HG03378 (cell line): ENCODE data around the gene NDUFV2.
"Not testable (repeated sequence)": the region's sequence is repeated elsewhere in the genome, so short reads cannot be mapped to it uniquely, and the experiment has no call there.

ENCODE experiments used
- ATAC-seq: cut with Tn5 transposase; IDR thresholded peaks from one replicate; pipeline ENCODE4 v1.9.1; 2021; ENCODE audit warnings: mild to moderate bottlenecking, moderate library complexity; ENCODE audit not compliant: unreplicated experiment

The NDUFV2 gene

GRCh38 chr18:9147440-9148202 lies 45.1 kb downstream of the NDUFV2 start:
- peak; percentile 41 for ATAC-seq

DNA sequence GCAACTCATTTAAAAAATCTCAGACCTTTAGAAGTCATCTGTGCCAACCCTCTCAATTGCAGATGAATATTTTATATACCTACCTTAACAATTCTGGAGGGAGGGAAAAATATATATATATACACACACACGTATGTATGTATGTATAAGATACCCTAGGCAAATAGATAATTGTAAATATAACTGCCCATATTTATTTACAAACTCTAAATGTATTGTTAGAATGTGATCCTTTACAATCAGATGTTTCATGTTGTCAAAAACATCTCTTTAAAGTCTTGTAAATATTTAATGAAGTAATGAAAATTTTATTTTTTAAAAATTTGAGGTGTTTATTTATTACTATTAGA lies 45.7 kb downstream of the NDUFV2 start:
- no peak for ATAC-seq

- ATAC-seq: no peak
These were observed 47.6 kb downstream of the NDUFV2 start for GRCh38 chr18:9150121-9150520.

DNA sequence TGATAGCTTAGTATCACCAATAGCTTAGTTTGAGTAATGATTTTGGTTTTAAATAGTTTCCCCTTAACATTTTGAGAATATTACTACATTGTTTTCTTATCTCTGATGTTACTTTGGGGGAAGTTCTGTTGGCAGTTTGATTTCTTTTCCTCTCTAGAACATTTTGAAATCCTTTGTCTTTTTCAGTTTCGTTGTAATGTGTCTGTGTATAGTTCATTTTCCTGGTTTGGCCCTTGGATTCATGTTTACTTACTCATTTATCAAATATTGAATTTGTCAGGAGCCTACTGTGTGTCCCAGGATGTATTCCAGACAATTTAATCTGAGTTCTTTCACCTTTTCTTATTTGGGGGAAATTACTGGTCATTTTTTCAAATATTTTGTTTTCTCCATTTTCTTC lies 50.8 kb downstream of the NDUFV2 start:
- ATAC-seq: no peak

GRCh38 chr18:9156604-9157249 lies 54.2 kb downstream of the NDUFV2 start:
- ATAC-seq: no peak

- ATAC-seq: no peak
These were observed 55.3 kb downstream of the NDUFV2 start for GRCh38 chr18:9157806-9158205.

GRCh38 chr18:9160014-9160413 lies 57.5 kb downstream of the NDUFV2 start:
- ATAC-seq: no peak

DNA sequence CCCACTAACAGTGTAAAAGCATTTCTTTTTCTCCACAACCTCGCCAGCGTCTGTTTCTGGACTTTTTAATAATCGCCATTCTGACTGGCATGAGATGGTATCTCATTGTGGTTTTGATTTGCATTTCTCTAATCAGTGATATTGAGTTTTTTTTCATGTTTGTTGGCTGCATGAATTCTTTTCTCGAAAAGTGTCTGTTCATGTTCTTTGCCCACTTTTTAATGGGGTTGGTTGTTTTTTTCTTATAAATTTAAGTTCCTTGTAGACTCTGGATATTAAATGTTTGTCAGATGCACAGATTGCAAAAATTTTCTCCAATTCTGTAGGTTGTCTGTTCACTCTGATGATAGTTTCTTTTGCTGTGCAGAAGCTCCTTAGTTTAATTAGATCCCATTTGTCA lies 60.2 kb downstream of the NDUFV2 start:
- ATAC-seq: not testable (repeated sequence)

GRCh38 chr18:9164149-9164548 lies 61.6 kb downstream of the NDUFV2 start:
- ATAC-seq: not testable (repeated sequence)

- ATAC-seq: not testable (repeated sequence)
These were observed 63.4 kb downstream of the NDUFV2 start for GRCh38 chr18:9165883-9166282.

GRCh38 chr18:9169515-9169914 lies 67.0 kb downstream of the NDUFV2 start:
- ATAC-seq: not testable (repeated sequence)

- not testable (repeated sequence) for ATAC-seq
These were observed 69.4 kb downstream of the NDUFV2 start for GRCh38 chr18:9171919-9172318.

GRCh38 chr18:9172506-9173127 lies 70.1 kb downstream of the NDUFV2 start:
- ATAC-seq: no peak

- ATAC-seq: peak; percentile 88
These were observed 71.3 kb downstream of the NDUFV2 start for GRCh38 chr18:9173770-9174233.

DNA sequence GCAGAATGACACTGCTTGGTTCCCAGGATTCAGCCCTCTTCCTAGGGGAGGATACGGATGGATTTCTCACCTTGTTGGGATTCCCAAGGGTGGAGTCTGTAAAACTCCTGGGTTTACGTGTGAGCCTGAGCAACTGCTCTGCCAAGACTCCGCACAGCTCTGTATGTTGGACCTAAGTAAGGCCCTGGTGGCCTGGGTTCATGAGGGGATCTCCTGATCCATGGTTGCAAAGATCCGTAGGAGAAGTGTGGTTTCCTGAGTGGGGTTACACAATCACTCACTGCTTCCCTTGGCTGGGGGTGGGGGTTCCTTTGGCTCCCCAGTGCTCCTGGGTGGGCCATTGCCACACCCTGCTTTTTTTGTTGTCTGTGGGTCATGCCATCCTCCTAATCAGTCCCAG lies 71.8 kb downstream of the NDUFV2 start:
- ATAC-seq: no peak

- no peak for ATAC-seq
These were observed 72.6 kb downstream of the NDUFV2 start for GRCh38 chr18:9175115-9175514.

DNA sequence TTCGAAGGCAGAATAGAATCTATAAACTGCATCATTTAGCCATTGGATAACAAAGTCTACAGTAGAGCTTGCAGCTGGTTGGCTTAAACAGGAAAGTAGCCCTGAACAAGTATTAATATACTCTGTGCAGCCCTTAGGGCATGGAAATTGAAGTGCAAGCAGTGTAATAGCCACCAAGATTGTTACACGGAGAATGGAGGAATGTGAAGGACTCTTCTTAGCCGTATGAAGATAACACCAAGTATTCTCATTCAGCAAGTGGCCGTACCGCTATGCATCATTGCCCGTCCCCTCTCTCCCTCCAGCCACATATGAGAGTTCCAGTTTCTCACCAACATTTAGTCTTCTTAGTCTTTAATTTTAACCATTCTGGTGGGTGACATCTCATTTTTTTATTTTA lies 74.5 kb downstream of the NDUFV2 start:
- no peak for ATAC-seq

- ATAC-seq: no peak
These were observed 75.0 kb downstream of the NDUFV2 start for GRCh38 chr18:9177466-9177865.

DNA sequence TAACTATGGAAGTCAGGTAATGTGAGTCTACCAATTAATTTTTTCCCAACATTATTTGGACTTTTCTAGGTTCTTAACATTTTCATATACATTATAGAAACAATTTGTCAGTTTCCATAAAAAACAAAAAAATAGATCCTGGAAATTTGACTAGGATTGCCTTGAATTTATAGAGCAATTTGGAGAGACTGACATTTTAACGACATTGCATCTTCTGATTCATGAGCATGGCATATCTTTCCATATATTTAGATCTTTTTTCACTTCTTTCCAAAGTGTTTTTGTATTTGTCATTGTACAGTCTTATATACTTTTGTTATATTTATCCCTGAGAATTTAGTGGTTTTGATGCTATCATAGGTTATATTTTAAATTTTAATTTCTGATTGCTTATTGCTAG lies 76.1 kb downstream of the NDUFV2 start:
- ATAC-seq: no peak

DNA sequence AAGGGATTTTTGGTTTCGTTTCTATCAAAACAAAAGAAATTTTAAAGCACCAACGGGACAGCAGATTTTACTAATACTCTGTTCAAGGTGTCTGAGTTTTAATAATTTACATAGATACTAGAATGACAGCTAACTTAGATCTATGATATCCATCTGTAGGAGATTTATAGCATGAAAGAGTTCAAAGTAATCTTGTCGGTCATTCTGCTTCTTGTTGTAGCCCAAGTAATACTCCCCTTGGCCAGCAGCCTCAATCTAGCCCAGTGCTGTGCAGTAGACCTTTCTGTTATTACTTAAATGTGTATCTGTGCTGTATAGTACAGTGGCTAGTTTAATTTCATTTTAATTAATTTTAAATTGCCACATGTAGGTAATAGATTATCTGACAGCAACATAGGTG lies 78.8 kb downstream of the NDUFV2 start:
- ATAC-seq: no peak

- no peak for ATAC-seq
These were observed 80.4 kb downstream of the NDUFV2 start for GRCh38 chr18:9182852-9183399.
